OCI-LY3 (cell line): ENCODE measurements around the gene DENND2A.
"Not testable (repeated sequence)": the region's sequence is repeated elsewhere in the genome, so short reads cannot be mapped to it uniquely, and the experiment has no call there.

Experiments used
- CTCF ChIP-seq: fragments of 200-600, 300-600 bp; sonication (generic); IDR thresholded peaks from 2 replicates; pipeline ENCODE4 v1.5.1; 2014; ENCODE audit warnings: antibody characterized with exemption, low read length, low read depth
- EZH2phosphoT487 ChIP-seq: fragments of 200-600 bp; shearing (Covaris generic); IDR thresholded peaks from 2 replicates; pipeline ENCODE4 v1.6.1; 2018; ENCODE audit warnings: antibody characterized with exemption, mixed run types, low read depth

- TF ChIP-seq CTCF, EZH2phosphoT487: not testable (repeated sequence)
Measured at GRCh38 chr7:140529428-140529827, 111.2 kb downstream of the DENND2A start.
